Natural killer cell (primary cell): ENCODE results near the gene MAP3K6. TPM values are rescaled to one million over a fixed set of nuclear protein-coding genes. Genes with fewer than 3 reads are reported as not detected.

Experiments
- ATAC-seq, 3 donors: fragments of 150-1000 bp in 2 of 3; fragments of 200-7000 bp in 1 of 3; cut with Tn5 transposase; 1 replicate in 1 of 3; 2 replicates in 2 of 3; pipeline ENCODE4 v1.10.0; 2021; ENCODE audit warnings: mild to moderate bottlenecking in 2 of 3, moderate library complexity in 2 of 3
- DNase-seq, 2 donors: peaks; one replicate each; pipeline versions ENCODE4 v3.0.0 to v3.0.0-alpha.2; 2013 to 2021; ENCODE audit warnings: mixed read lengths in 1 of 2
- H3K27ac ChIP-seq: one replicate; pipeline ENCODE4 v1.5.1; 2013; ENCODE audit warnings: mild to moderate bottlenecking, low read length
- H3K27me3 ChIP-seq: one replicate; pipeline ENCODE4 v1.6.1; 2013; ENCODE audit warnings: low read length; ENCODE audit not compliant: control insufficient read depth, insufficient read depth
- H3K36me3 ChIP-seq: one replicate; pipeline ENCODE4 v1.6.1; 2013; ENCODE audit warnings: low read length; ENCODE audit not compliant: control insufficient read depth, insufficient read depth
- H3K4me1 ChIP-seq: one replicate; pipeline ENCODE4 v1.6.1; 2013; ENCODE audit warnings: low read length; ENCODE audit not compliant: control insufficient read depth, insufficient read depth
- H3K4me3 ChIP-seq: one replicate; pipeline ENCODE4 v1.5.1; 2013; ENCODE audit warnings: low read length
- H3K9me3 ChIP-seq: one replicate; pipeline ENCODE4 v1.6.1; 2013; ENCODE audit warnings: low read length; ENCODE audit not compliant: control insufficient read depth, insufficient read depth
- H3K27ac Mint-ChIP-seq, 2 donors: one replicate each; pipeline ENCODE4 v1.8.0; 2022; ENCODE audit warnings: mild to moderate bottlenecking in 2 of 2, mixed read lengths in 2 of 2, moderate library complexity in 1 of 2
- H3K27me3 Mint-ChIP-seq, 2 donors: one replicate each; pipeline ENCODE4 v1.8.0; 2022; ENCODE audit warnings: low read depth in 2 of 2, mixed read lengths in 2 of 2
- H3K36me3 Mint-ChIP-seq: one replicate; pipeline ENCODE4 v1.8.0; 2022; ENCODE audit warnings: mixed read lengths
- H3K4me1 Mint-ChIP-seq, 2 donors: one replicate each; pipeline ENCODE4 v1.8.0; 2022; ENCODE audit warnings: mixed read lengths in 2 of 2
- H3K4me3 Mint-ChIP-seq: one replicate; pipeline ENCODE4 v1.8.0; 2022; ENCODE audit warnings: mild to moderate bottlenecking, moderate library complexity, mixed read lengths
- H3K9me3 Mint-ChIP-seq, 2 donors: one replicate each; pipeline ENCODE4 v1.8.0; 2022; ENCODE audit warnings: mixed read lengths in 2 of 2
- CTCF ChIP-seq: fragments of 200-600 bp; IDR thresholded peaks from one replicate; pipeline ENCODE4 v1.8.0; 2022; ENCODE audit warnings: antibody characterized with exemption
- WGBS: methylation state at CpG from one replicate; pipeline ENCODE4 v1.1.7; 2013; ENCODE audit warnings: missing lambda C conversion rate; ENCODE audit not compliant: insufficient coverage; 5-methylcytosine and 5-hydroxymethylcytosine counted together
- intact Hi-C: fragments of 100-400 bp; cut with micrococcal nuclease; formaldehyde crosslinking; loops from one replicate; pipeline ENCODE4 v1.14.2; 2022
- total RNA-seq, 4 donors: library from RNA; stranded (reverse); fragments of 120-200 nt in 1 of 4; gene quantifications; one replicate each; pipeline versions ENCODE4 v1.2.3 to v1.2.4, GENCODE V29; 2013 to 2022

The MAP3K6 gene
- total RNA-seq, 3 donors from 2014 or later (not counting 1 experiment from before 2014, with no cell fraction given), result 8.2 to 15.1 (median 12.1) TPM

- H3K36me3 Mint-ChIP-seq, result no peaks in the 10 kb centered on the region
- intact Hi-C loops, result loop anchor here (10.0 kb wide), 1 partner anchor 652 kb away; the partner anchor contains the start of gene ARID1A
- peaks cover 40% of the 10 kb centered on the region for H3K36me3 ChIP-seq
Measured at GRCh38 chr1:27346991-27347624, 19.7 kb downstream of the MAP3K6 start.

GRCh38 chr1:27346357-27346756 lies 20.4 kb downstream of the MAP3K6 start:
- Histone ChIP-seq H3K4me3 (no peak overlapping the region), H3K9me3 (no peaks in the 10 kb centered on the region), H3K27ac (no peak overlapping the region), H3K27me3 (no peaks in the 10 kb centered on the region), H3K36me3 (peaks cover 35% of the 10 kb centered on the region), H3K4me1 (peaks cover 55% of the 10 kb centered on the region)
- Mint-ChIP-seq H3K4me1 (peaks cover 44 to 58% of the 10 kb centered on the region in 2 donors), H3K27ac (peak overlapping the region; percentile 3 to 29), H3K36me3 (no peaks in the 10 kb centered on the region), H3K4me3 (peak overlapping the region; percentile 41), H3K9me3 (no peaks in the 10 kb centered on the region), H3K27me3 (no peaks in the 10 kb centered on the region)
- no peak for TF ChIP-seq CTCF
- 96% methylated on average over 7 of the region's 8 CpGs for WGBS
- ATAC-seq (no peak), DNase-seq (no peak)
- intact Hi-C loops, result loop anchor here (10.0 kb wide), 1 partner anchor 652 kb away; the partner anchor contains the start of gene ARID1A

More at GRCh38 chr1:27346991-27347624, 19.7 kb downstream of the MAP3K6 start:
- Mint-ChIP-seq H3K9me3 (no peaks in the 10 kb centered on the region), H3K4me3 (no peak overlapping the region), H3K27ac (peak overlapping the region; percentile 31 to 68), H3K27me3 (no peaks in the 10 kb centered on the region), H3K4me1 (peaks cover 36 to 50% of the 10 kb centered on the region in 2 donors)
- no peaks in the 10 kb centered on the region for H3K9me3 ChIP-seq
- ATAC-seq (no peak), DNase-seq (no peak)
- peaks cover 47% of the 10 kb centered on the region for H3K4me1 ChIP-seq
- no peak for TF ChIP-seq CTCF
- no peaks in the 10 kb centered on the region for H3K27me3 ChIP-seq
- 95% methylated on average over 12 of the region's 14 CpGs for WGBS
- no peak overlapping the region for H3K27ac ChIP-seq
- no peak overlapping the region for H3K4me3 ChIP-seq

GRCh38 chr1:27345272-27345671 lies 21.5 kb downstream of the MAP3K6 start:
- H3K36me3 Mint-ChIP-seq, result no peaks in the 10 kb centered on the region
- Histone ChIP-seq H3K4me3 (no peak overlapping the region), H3K27me3 (no peaks in the 10 kb centered on the region), H3K9me3 (no peaks in the 10 kb centered on the region), H3K4me1 (peaks cover 64% of the 10 kb centered on the region), H3K27ac (no peak overlapping the region), H3K36me3 (peaks cover 25% of the 10 kb centered on the region)
- no peaks in the 10 kb centered on the region for H3K27me3 Mint-ChIP-seq
- TF ChIP-seq CTCF, result no peak
- H3K4me3 Mint-ChIP-seq, result peak overlapping the region; percentile 72
- H3K9me3 Mint-ChIP-seq, result no peaks in the 10 kb centered on the region
- H3K27ac Mint-ChIP-seq, result peak overlapping the region; percentile 34 to 62
- no peak for ATAC-seq
- no peak for DNase-seq
- peaks cover 49 to 64% of the 10 kb centered on the region in 2 donors for H3K4me1 Mint-ChIP-seq
- WGBS, result 90% methylated on average over 12 of the region's 12 CpGs
- intact Hi-C loops, result loop anchor here (10.0 kb wide), 1 partner anchor 650 kb away; the partner anchor contains the start of gene ARID1A
